Lower leg skin (tissue), 3 donors: ENCODE data around the gene VEZF1.

ENCODE experiments used
- CTCF ChIP-seq, 3 donors: fragments of 450-650 bp; IDR thresholded peaks; one replicate each; pipeline ENCODE4 v1.5.1; 2016; ENCODE audit warnings: antibody characterized with exemption in 3 of 3, mild to moderate bottlenecking in 3 of 3, moderate library complexity in 2 of 3
- POLR2A ChIP-seq, 2 donors: fragments of 450-650 bp; IDR thresholded peaks; one replicate each; pipeline ENCODE4 v1.6.1; 2016 to 2017; ENCODE audit warnings: antibody characterized with exemption in 2 of 2, mild to moderate bottlenecking in 1 of 2, moderate library complexity in 1 of 2

GRCh38 chr17:57979076-57979475 lies 9.0 kb downstream of the VEZF1 start:
- TF ChIP-seq POLR2A (IDR thresholded peaks at IDR 0.05) (no peak), CTCF (IDR thresholded peaks at IDR 0.05) (no peak)
